Bone marrow (tissue), 2 donors: ENCODE results near the gene NLRC3.
A peak's percentile ranks its signal among the peaks of the same experiment; 100 is the strongest.

Source experiments
- DNase-seq, 2 donors: peaks; one replicate each; lab custom pipeline; 2025; lab: John Stamatoyannopoulos, UW

NLRC3 gene

DNA sequence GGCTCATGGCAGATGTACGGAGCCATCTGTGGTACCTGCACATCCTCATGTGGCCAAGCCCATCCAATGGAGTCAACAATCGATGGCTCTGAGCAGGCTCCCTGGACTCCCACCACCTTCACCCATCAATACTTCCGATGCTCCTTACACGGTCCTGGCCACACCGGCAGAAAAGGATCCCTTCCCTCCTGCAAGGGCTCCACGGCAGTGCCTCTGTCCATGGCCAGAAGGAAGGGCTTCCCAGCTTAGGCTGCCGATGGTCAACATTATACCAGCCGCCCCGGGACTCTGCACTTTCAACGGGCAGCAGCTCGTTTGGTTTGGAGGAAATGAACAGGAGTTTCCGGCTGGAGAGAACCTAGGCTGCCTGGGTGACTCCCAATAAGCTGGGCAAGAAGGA, 21.0 kb upstream of the NLRC3 start:
- no peak for DNase-seq

GRCh38 chr16:3597676-3598075, 20.5 kb upstream of the NLRC3 start:
- DNase-seq = no peak

GRCh38 chr16:3597226-3597625, 20.0 kb upstream of the NLRC3 start:
- DNase-seq = no peak

DNA sequence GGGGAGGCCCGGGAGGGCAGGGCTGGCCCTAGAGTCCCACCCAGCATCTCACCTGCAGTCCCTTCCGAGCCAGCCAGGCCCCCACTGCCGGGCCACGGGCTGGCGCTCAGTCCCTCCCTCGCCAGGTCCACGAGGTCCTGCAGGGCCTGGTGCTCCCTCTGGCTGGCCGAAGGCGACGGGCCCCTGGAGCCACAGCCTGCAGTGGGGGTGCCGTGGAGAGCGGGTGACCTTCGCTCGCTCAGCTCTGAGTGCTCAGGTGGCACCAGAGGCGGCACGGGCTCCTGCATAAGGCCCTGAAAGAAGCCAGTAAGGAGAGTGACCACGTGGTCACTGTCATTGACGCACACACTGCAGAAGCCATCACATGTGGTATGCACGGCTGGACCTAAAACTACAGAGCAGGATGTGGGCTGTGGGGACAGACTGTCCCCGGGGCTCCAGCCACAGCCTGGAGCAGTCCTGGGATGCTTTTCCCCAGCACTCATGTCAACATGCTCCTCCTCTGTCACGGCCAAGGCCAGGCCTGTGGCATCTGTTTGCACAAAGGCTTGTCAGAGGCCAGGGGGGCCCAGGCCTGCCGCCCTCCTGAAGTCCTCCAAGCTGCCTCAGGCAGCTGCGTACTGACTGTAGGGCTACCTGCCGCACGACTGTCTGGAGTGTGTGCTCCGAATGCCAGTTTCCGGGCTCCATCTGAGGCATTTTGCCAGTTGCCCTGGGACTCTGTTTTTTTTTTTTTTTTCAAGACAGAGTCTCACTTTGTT, 19.1 kb upstream of the NLRC3 start:
- no peak for DNase-seq

- DNase-seq = no peak
Measured at GRCh38 chr16:3595521-3596021, 18.4 kb upstream of the NLRC3 start.

DNA sequence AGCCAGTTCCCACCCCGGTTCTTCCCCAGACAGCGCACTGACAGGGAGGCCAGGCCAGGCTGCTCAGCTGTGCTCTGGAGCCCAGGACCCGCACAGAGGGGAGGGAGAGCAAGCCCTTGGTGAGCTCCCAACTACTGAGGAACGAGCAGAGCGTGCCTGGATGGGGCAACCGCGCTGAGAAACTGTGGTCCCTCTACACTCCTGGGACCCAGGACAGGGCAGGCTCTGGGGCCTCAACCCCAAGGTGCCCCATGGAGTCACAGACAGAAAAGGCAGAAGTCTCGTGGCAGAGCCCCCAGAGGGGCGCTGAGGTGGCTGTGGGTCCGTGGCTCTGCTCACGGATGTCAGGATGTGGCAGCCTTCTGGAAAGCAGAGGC, 17.9 kb upstream of the NLRC3 start:
- no peak for DNase-seq

- DNase-seq = no peak
Measured at GRCh38 chr16:3594316-3595109, 17.3 kb upstream of the NLRC3 start.

GRCh38 chr16:3592559-3592958, 15.4 kb upstream of the NLRC3 start:
- no peak for DNase-seq

GRCh38 chr16:3591991-3592390, 14.8 kb upstream of the NLRC3 start:
- DNase-seq = no peak

DNA sequence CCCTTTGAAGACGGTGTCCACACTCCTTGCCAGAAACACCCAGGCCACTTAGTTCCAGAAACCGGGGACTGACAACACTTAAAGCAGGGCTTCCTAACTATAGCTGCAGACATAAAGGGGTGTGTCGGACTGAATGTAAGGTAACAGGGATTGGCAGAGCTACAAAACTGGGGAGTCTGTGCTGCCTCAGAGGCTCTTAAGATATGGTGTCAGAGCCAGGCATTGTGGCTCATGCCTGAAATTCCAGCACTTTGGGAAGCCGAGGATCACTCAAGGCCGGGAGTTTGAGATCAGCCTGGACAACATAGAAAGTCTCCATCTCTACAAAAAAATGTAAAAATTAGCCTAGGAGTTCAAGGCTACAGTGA, 14.2 kb upstream of the NLRC3 start:
- no peak for DNase-seq

GRCh38 chr16:3590736-3591435, 13.7 kb upstream of the NLRC3 start:
- no peak for DNase-seq

DNA sequence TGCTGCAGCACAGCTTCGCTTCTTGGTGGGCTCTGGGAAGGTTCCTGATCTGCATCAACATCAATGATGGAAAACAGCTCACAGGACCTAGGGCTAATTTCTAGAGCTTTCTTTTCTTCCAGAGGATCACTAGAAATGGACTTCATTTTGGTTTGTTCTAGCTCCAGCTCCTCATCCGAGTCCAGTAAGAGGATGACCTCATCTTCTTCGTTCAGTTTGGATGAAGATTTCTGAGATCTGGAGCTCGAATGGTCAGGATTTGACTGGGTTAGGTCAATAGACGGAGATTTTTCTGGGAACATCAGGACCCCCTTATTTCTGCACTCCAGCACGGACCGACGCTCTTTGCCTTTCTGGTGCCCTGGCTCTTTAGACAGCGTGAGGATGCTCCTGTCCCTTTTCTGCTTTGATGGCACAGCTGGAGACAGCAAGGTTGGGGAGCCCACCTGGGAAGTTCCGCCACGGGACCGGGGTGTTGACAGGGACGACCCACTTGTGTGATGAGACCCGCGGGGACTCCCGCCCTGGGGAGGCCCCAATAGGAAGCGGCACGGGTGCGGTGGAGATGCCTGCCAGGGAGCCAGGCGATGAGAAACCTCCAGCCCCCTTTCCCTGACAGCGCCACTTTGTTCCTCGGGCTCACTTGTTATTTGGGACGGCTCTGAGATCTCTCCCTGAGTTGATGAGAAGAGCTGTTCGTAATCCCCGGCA, 12.9 kb upstream of the NLRC3 start:
- no peak for DNase-seq

GRCh38 chr16:3589441-3589921, 12.3 kb upstream of the NLRC3 start:
- DNase-seq = peak; percentile 5 to 15

- no peak for DNase-seq
Measured at GRCh38 chr16:3589001-3589400, 11.8 kb upstream of the NLRC3 start.

GRCh38 chr16:3587547-3588110, 10.4 kb upstream of the NLRC3 start:
- no peak for DNase-seq

DNA sequence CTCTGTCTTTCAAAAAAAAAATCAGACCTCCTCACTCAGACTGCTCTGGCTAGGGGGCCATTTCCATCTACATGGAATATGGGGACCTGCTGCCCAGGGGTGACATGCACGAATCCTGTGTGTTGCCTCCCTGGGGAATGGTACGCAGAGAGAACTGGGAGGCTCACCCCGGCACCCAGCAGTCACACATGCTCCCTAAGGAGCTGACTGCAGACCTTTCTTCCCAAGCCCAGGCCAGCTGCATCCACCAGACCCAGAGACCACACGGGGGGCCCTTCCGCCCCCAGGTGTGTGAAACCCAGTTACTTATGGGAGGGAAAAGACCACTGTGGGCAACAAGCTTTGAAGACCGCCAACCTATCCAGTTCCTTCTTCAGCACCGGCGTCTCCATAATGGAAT, 7.2 kb upstream of the NLRC3 start:
- no peak for DNase-seq

GRCh38 chr16:3583303-3584038, 6.3 kb upstream of the NLRC3 start:
- DNase-seq = no peak

DNA sequence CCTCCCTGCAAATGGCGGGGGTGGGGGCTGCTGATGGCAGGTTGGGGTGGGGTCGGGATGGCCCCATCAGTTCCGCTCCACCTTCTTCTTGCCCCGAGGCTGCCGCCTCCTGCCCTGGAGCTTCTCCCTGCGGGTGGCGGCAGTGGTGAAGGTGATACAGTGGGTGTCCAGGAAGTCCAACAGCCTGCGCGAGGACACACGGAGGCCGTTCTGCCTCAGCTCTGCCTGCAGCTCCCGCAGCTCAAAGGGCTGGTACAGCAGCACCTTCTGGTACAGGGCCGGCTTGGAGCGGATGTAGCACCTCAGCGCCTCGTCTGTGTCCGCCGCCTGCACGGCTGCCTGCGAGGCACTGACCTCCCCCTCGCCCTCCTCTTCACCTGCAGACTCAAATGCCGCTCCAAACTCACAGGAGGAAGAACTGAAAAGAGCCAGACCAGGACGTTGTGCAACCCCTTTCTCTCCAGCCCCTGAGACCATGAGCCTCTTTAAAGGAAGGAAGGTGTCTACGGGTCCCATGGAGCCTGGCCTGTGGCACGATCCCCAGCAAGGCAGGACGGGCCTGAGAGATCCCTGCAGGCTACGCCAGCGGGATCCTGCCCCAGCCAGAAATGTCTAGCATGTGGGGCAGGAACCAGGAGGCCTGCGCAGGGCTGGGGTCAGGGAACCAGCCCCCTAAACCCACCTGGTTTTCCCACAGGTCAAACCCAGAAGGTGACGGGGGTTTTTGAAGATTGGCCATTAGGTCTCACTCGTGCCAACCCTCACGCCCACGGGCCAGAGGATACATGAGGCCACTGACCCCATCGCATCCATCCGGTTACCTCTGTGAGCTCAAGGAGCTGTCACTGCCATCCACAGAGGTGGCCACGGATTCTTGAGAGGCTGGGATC, 5.3 kb upstream of the NLRC3 start:
- no peak for DNase-seq

- DNase-seq = no peak
Measured at GRCh38 chr16:3581392-3581791, 4.2 kb upstream of the NLRC3 start.

- no peak for DNase-seq
Measured at GRCh38 chr16:3580686-3581085, 3.5 kb upstream of the NLRC3 start.
